Parathyroid adenoma (tissue), 2 donors: ENCODE data around the gene KLHL36.

Experiments used
- H2AFZ ChIP-seq: fragments of 300-600 bp; sonication (generic); one replicate; pipeline ENCODE4 v1.7.0; 2017; ENCODE audit warnings: antibody characterized with exemption, mild to moderate bottlenecking
- H3K27ac ChIP-seq: fragments of 300-600 bp; sonication (generic); one replicate; pipeline ENCODE4 v1.7.0; 2017
- H3K27me3 ChIP-seq: fragments of 300-600 bp; sonication (generic); one replicate; pipeline ENCODE4 v1.7.0; 2017; ENCODE audit warnings: low read length; ENCODE audit not compliant: control insufficient read depth, insufficient read depth
- H3K36me3 ChIP-seq: fragments of 300-600 bp; sonication (generic); one replicate; pipeline ENCODE4 v1.7.0; 2017; ENCODE audit warnings: low read length; ENCODE audit not compliant: control insufficient read depth, insufficient read depth
- H3K4me1 ChIP-seq: fragments of 300-600 bp; sonication (generic); one replicate; pipeline ENCODE4 v1.7.0; 2017; ENCODE audit warnings: control low read depth
- H3K4me2 ChIP-seq: fragments of 300-600 bp; sonication (generic); one replicate; pipeline ENCODE4 v1.7.0; 2017; ENCODE audit warnings: low read length
- H3K4me3 ChIP-seq: fragments of 300-600 bp; sonication (generic); one replicate; pipeline ENCODE4 v1.7.0; 2017; ENCODE audit warnings: low read depth, low read length
- H3K79me2 ChIP-seq: fragments of 300-600 bp; sonication (generic); one replicate; pipeline ENCODE4 v1.7.0; 2017; ENCODE audit warnings: control low read depth
- H3K9ac ChIP-seq: fragments of 300-600 bp; sonication (generic); one replicate; pipeline ENCODE4 v1.7.0; 2017; ENCODE audit warnings: mild to moderate bottlenecking
- H3K9me3 ChIP-seq: fragments of 300-600 bp; sonication (generic); one replicate; pipeline ENCODE4 v1.7.0; 2017; ENCODE audit warnings: low read length; ENCODE audit not compliant: control insufficient read depth
- TF ChIP-seq, protein P1 (sequence below): fragments of 300-600 bp; sonication (generic); IDR thresholded peaks from one replicate; pipeline ENCODE4 v1.7.0; 2017; ENCODE audit warnings: antibody characterized with exemption, mild to moderate bottlenecking
- donor health status: primary hyperparathyroidism.

KLHL36 gene

GRCh38 chr16:84649511-84649861 lies 1.2 kb downstream of the KLHL36 start:
- H2AFZ ChIP-seq: peak overlapping the region; percentile 83
- peak overlapping the region; percentile 90 for H3K4me2 ChIP-seq
- no peaks in the 10 kb centered on the region for H3K9me3 ChIP-seq
- H3K4me3 ChIP-seq: peak overlapping the region; percentile 89
- TF ChIP-seq, protein P1, sequence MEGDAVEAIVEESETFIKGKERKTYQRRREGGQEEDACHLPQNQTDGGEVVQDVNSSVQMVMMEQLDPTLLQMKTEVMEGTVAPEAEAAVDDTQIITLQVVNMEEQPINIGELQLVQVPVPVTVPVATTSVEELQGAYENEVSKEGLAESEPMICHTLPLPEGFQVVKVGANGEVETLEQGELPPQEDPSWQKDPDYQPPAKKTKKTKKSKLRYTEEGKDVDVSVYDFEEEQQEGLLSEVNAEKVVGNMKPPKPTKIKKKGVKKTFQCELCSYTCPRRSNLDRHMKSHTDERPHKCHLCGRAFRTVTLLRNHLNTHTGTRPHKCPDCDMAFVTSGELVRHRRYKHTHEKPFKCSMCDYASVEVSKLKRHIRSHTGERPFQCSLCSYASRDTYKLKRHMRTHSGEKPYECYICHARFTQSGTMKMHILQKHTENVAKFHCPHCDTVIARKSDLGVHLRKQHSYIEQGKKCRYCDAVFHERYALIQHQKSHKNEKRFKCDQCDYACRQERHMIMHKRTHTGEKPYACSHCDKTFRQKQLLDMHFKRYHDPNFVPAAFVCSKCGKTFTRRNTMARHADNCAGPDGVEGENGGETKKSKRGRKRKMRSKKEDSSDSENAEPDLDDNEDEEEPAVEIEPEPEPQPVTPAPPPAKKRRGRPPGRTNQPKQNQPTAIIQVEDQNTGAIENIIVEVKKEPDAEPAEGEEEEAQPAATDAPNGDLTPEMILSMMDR: no peak
- H3K27ac ChIP-seq: peak overlapping the region; percentile 53
- no peaks in the 10 kb centered on the region for H3K27me3 ChIP-seq
- no peaks in the 10 kb centered on the region for H3K36me3 ChIP-seq
- H3K9ac ChIP-seq: no peak overlapping the region
- H3K79me2 ChIP-seq: peaks cover 9% of the 10 kb centered on the region
- peaks cover 10% of the 10 kb centered on the region for H3K4me1 ChIP-seq

DNA sequence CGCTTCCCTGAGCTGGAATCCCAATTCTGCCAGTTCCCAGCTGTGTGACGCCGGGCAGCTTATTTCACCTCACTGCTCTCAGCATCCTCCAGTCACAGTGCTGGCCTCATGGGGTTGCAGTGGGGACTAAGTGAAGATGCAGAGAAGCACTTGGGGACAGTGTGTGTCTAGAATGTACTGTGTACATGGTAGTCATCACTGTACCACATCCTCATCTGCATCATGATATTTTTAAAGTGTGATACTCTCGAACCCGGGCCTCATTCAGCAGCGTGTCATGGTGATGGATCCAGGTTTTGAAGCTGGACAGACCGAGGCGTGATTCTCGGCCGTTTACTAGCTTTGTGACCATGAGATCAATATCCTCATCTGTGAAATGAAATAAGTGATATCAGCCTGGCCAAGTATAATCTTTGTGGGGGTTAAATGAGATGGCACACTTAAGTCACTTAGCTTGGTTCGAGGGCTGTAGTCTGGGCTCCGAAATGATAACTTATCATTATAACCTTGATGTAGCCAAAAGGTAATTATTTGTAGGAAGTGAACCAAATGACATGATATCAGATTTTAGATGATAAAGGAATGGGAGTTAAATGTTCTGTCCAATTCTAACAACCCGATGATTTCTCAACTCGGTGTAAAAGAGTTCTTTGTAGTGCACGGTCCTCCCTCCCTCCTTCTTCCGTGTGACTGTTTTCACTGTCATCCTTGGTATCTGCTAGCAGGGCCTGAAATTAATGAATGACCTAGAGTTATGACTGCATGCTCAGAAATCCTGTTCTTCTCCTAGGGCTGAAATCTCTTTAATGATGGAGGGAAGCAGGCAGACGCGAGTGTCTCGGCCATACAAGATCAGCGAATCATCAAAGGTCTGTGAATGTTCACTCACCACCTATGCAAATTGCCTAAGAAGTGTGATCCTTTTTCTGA lies 2.0 kb downstream of the KLHL36 start:
- H3K9me3 ChIP-seq: no peaks in the 10 kb centered on the region
- no peak overlapping the region for H3K9ac ChIP-seq
- H3K36me3 ChIP-seq: no peaks in the 10 kb centered on the region
- H3K79me2 ChIP-seq: peaks cover 9% of the 10 kb centered on the region
- H3K27ac ChIP-seq: no peak overlapping the region
- H2AFZ ChIP-seq: no peak overlapping the region
- H3K27me3 ChIP-seq: no peaks in the 10 kb centered on the region
- no peak overlapping the region for H3K4me2 ChIP-seq
- TF ChIP-seq, protein P1: no peak
- no peak overlapping the region for H3K4me3 ChIP-seq
- H3K4me1 ChIP-seq: peaks cover 10% of the 10 kb centered on the region

DNA sequence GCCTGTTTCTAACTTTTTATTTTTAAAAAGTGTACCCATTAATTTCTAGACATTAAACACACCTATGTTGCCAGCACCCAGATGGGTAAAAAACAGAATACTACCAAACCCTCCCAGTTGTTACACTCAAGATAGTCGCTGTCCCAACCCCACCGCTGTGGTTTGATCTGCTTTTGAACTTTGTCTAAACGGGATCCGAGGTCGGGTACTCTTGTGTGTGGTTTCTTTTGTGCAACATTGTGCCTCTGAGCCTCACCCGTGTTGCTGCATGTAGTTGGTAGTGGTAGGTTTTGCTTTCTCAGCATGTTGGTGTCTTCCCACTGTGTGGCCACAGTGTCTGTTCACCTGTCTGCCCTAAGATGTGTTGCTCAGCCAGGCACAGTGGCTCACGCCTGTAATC lies 4.3 kb downstream of the KLHL36 start:
- H3K4me1 ChIP-seq: peaks cover 9% of the 10 kb centered on the region
- H2AFZ ChIP-seq: no peak overlapping the region
- no peaks in the 10 kb centered on the region for H3K36me3 ChIP-seq
- no peak overlapping the region for H3K27ac ChIP-seq
- no peaks in the 10 kb centered on the region for H3K9me3 ChIP-seq
- H3K27me3 ChIP-seq: no peaks in the 10 kb centered on the region
- H3K9ac ChIP-seq: no peak overlapping the region
- H3K79me2 ChIP-seq: peaks cover 16% of the 10 kb centered on the region
- TF ChIP-seq, protein P1: no peak
- H3K4me3 ChIP-seq: no peak overlapping the region
- H3K4me2 ChIP-seq: no peak overlapping the region

GRCh38 chr16:84654238-84654637 lies 5.9 kb downstream of the KLHL36 start:
- Histone ChIP-seq H3K4me3 (no peak overlapping the region), H3K4me2 (no peak overlapping the region), H2AFZ (no peak overlapping the region), H3K79me2 (peaks cover 16% of the 10 kb centered on the region), H3K9me3 (no peaks in the 10 kb centered on the region), H3K27me3 (no peaks in the 10 kb centered on the region), H3K4me1 (peaks cover 7% of the 10 kb centered on the region), H3K36me3 (no peaks in the 10 kb centered on the region), H3K27ac (no peak overlapping the region), H3K9ac (no peak overlapping the region)
- TF ChIP-seq, protein P1: no peak

DNA sequence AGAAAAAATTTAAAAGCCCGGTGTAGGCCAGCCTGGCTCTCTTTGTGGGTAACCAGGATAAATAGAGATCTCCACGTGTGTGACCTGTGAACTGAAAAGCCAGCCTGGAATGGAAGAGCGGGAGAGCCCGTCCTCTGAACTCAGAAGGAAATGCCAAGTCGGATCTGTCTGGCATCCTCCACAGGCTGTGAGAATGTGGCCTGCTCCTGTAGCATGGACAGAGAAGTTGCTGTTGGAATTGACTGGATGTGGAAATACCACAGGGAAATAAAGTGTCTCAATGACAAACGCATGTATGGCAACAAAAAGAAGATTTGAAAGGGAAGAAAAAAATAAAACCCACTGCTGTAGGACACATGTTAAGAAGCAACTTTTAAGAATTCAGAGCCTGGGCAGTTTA lies 6.7 kb downstream of the KLHL36 start:
- H3K4me2 ChIP-seq: no peak overlapping the region
- no peak overlapping the region for H3K9ac ChIP-seq
- no peaks in the 10 kb centered on the region for H3K36me3 ChIP-seq
- H3K27me3 ChIP-seq: no peaks in the 10 kb centered on the region
- H3K27ac ChIP-seq: no peak overlapping the region
- H3K79me2 ChIP-seq: peaks cover 15% of the 10 kb centered on the region
- no peak overlapping the region for H2AFZ ChIP-seq
- no peak overlapping the region for H3K4me3 ChIP-seq
- H3K9me3 ChIP-seq: no peaks in the 10 kb centered on the region
- H3K4me1 ChIP-seq: peaks cover 5% of the 10 kb centered on the region
- TF ChIP-seq, protein P1: no peak
